Left ventricle myocardium inferior (tissue), 1 donor: ENCODE results near the gene PRR27. TPM values are rescaled to one million over a fixed set of nuclear protein-coding genes. Genes with fewer than 3 reads are reported as not detected.
"Not testable (repeated sequence)": the region's sequence is repeated elsewhere in the genome, so short reads cannot be mapped to it uniquely, and the experiment has no call there.

Experiments used
- DNase-seq: peaks from one replicate; pipeline ENCODE4 v3.0.0-alpha.2; 2020
- H3K27ac ChIP-seq: fragments of 200-600 bp; replicated peaks from 2 replicates; pipeline ENCODE4 v1.8.0; 2021
- H3K27me3 ChIP-seq: fragments of 200-600 bp; 2 replicates; pipeline ENCODE4 v1.8.0; 2021; ENCODE audit warnings: low read depth
- H3K36me3 ChIP-seq: fragments of 200-600 bp; 2 replicates; pipeline ENCODE4 v1.8.0; 2021
- H3K4me1 ChIP-seq: fragments of 200-600 bp; 2 replicates; pipeline ENCODE4 v1.8.0; 2021
- H3K4me3 ChIP-seq: fragments of 200-600 bp; 2 replicates; pipeline ENCODE4 v1.8.0; 2021; ENCODE audit warnings: mild to moderate bottlenecking, moderate library complexity
- H3K9me3 ChIP-seq: fragments of 200-600 bp; replicated peaks from 2 replicates; pipeline ENCODE4 v1.8.0; 2021
- CTCF ChIP-seq: fragments of 200-600 bp; IDR thresholded peaks from 2 replicates; pipeline ENCODE4 v1.8.0; 2021; ENCODE audit warnings: antibody characterized with exemption, mild to moderate bottlenecking, borderline replicate concordance
- intact Hi-C: fragments of 100-400 bp; cut with micrococcal nuclease; formaldehyde crosslinking; loops from one replicate; pipeline ENCODE4 v1.11.0; 2022
- total RNA-seq: library from RNA; stranded (reverse); fragmentation: NEBNext Ultra II Directional; extraction: Animal tissue kit (Norgen Biotek cat#: 25700); gene quantifications from one replicate; pipeline ENCODE4 v1.2.1, GENCODE V29; 2021
- donor health status: DM: no; HTN: yes; CAD: no; lungs with severe emphysema.

The PRR27 gene
- total RNA-seq, 1 donor from 2014 or later, result not detected

- Histone ChIP-seq H3K9me3 (no peaks in the 10 kb centered on the region), H3K4me3 (no peak overlapping the region), H3K27me3 (no peaks in the 10 kb centered on the region), H3K27ac (no peak overlapping the region), H3K4me1 (no peaks in the 10 kb centered on the region), H3K36me3 (no peaks in the 10 kb centered on the region)
- no peak for TF ChIP-seq CTCF
- DNase-seq, result no peak
- intact Hi-C loops, result no loop called here
These were observed 42.8 kb downstream of the PRR27 start for GRCh38 chr4:70196857-70197256.

GRCh38 chr4:70197842-70198241, 43.8 kb downstream of the PRR27 start:
- Histone ChIP-seq H3K36me3 (no peaks in the 10 kb centered on the region), H3K27ac (no peak overlapping the region), H3K4me3 (no peak overlapping the region), H3K27me3 (no peaks in the 10 kb centered on the region), H3K4me1 (no peaks in the 10 kb centered on the region), H3K9me3 (no peaks in the 10 kb centered on the region)
- intact Hi-C loops, result no loop called here
- no peak for TF ChIP-seq CTCF
- no peak for DNase-seq

- intact Hi-C loops, result no loop called here
- no peak for TF ChIP-seq CTCF
- no peak for DNase-seq
These were observed 49.6 kb downstream of the PRR27 start for GRCh38 chr4:70203601-70204000.

GRCh38 chr4:70212752-70213151, 58.7 kb downstream of the PRR27 start:
- H3K9me3 ChIP-seq, result peaks cover 10% of the 10 kb centered on the region
- DNase-seq, H3K27me3 ChIP-seq, H3K4me1 ChIP-seq, H3K36me3 ChIP-seq, H3K4me3 ChIP-seq, H3K27ac ChIP-seq, intact Hi-C loops: not testable (repeated sequence)

More at GRCh38 chr4:70203601-70204000, 49.6 kb downstream of the PRR27 start:
- Histone ChIP-seq H3K4me1 (no peaks in the 10 kb centered on the region), H3K36me3 (no peaks in the 10 kb centered on the region), H3K9me3 (peaks cover 4% of the 10 kb centered on the region), H3K4me3 (no peak overlapping the region), H3K27me3 (no peaks in the 10 kb centered on the region), H3K27ac (no peak overlapping the region)

Other genes with a start within 250 kb of the PRR27 start
- not detected for gene CSN1S1, start 223.2 kb upstream of the PRR27 start, total RNA-seq
- gene CSN2, start 188.5 kb upstream of the PRR27 start, total RNA-seq, result not detected
- gene STATH, start 158.3 kb upstream of the PRR27 start, total RNA-seq, result not detected
- gene HTN3, start 125.8 kb upstream of the PRR27 start, total RNA-seq, result not detected
- not detected for gene HTN1, start 103.8 kb upstream of the PRR27 start, total RNA-seq
- gene ODAM, start 41.5 kb downstream of the PRR27 start, total RNA-seq, result not detected
- gene FDCSP, start 71.9 kb downstream of the PRR27 start, total RNA-seq, result not detected
- gene CSN3, start 88.4 kb downstream of the PRR27 start, total RNA-seq, result not detected
- not detected for gene CABS1, start 180.7 kb downstream of the PRR27 start, total RNA-seq
- not detected for gene SMR3A, start 206.5 kb downstream of the PRR27 start, total RNA-seq
- not detected for gene SMR3B, start 228.9 kb downstream of the PRR27 start, total RNA-seq
- not detected for gene OPRPN, start 243.7 kb downstream of the PRR27 start, total RNA-seq